Loucy (cell line): ENCODE data around the gene MYO18B.

ENCODE experiments used
- H2AFZ ChIP-seq: fragments of 200-600 bp; sonication (generic); 2 replicates; pipeline ENCODE4 v1.6.0; 2016; ENCODE audit warnings: antibody characterized with exemption, mild to moderate bottlenecking, low read length, moderate library complexity
- H3F3A ChIP-seq: fragments of 200-600 bp; 2 replicates; pipeline ENCODE4 v1.6.0; 2016; ENCODE audit warnings: antibody characterized with exemption, low read depth, mild to moderate bottlenecking
- H3K27me3 ChIP-seq: fragments of 200-600 bp; sonication (generic); 2 replicates; pipeline ENCODE4 v1.6.1; 2014; ENCODE audit warnings: low read length, mild to moderate bottlenecking; ENCODE audit not compliant: insufficient read depth, poor library complexity, severe bottlenecking
- H3K36me3 ChIP-seq: fragments of 200-600 bp; sonication (generic); 2 replicates; pipeline ENCODE4 v1.6.1; 2016; ENCODE audit warnings: low read length; ENCODE audit not compliant: insufficient read depth
- H3K4me1 ChIP-seq: fragments of 200-600 bp; sonication (generic); 2 replicates; pipeline ENCODE4 v1.5.1; 2014; ENCODE audit warnings: low read length, mild to moderate bottlenecking; ENCODE audit not compliant: insufficient read depth, poor library complexity, severe bottlenecking
- H3K4me2 ChIP-seq: fragments of 200-600 bp; sonication (generic); 2 replicates; pipeline ENCODE4 v1.6.0; 2014; ENCODE audit warnings: antibody characterized with exemption, low read length, low read depth, mild to moderate bottlenecking; ENCODE audit not compliant: poor library complexity, severe bottlenecking
- H3K4me3 ChIP-seq: fragments of 200-600 bp; sonication (generic); 2 replicates; pipeline ENCODE4 v1.5.1; 2014; ENCODE audit warnings: low read length, mild to moderate bottlenecking, mixed read lengths; ENCODE audit not compliant: poor library complexity, severe bottlenecking
- H3K79me2 ChIP-seq: fragments of 200-600 bp; sonication (generic); 2 replicates; pipeline ENCODE4 v1.6.1; 2014; ENCODE audit warnings: low read length; ENCODE audit not compliant: insufficient read depth
- H3K9ac ChIP-seq: fragments of 200-600 bp; sonication (generic); 2 replicates; pipeline ENCODE4 v1.6.0; 2014; ENCODE audit warnings: mild to moderate bottlenecking, low read depth, low read length, moderate library complexity; ENCODE audit not compliant: poor library complexity, severe bottlenecking
- H3K9me2 ChIP-seq: fragments of 200-600 bp; sonication (generic); replicated peaks from 2 replicates; pipeline ENCODE4 v1.6.1; 2016; ENCODE audit warnings: low read depth, low read length, mixed read lengths
- H3K9me3 ChIP-seq: fragments of 200-600 bp; sonication (generic); 2 replicates; pipeline ENCODE4 v1.6.1; 2014; ENCODE audit warnings: mild to moderate bottlenecking, antibody characterized with exemption, low read length, low read depth; ENCODE audit not compliant: insufficient read depth
- H4K20me1 ChIP-seq: fragments of 200-600 bp; sonication (generic); 2 replicates; pipeline ENCODE4 v1.6.0; 2014; ENCODE audit warnings: antibody characterized with exemption, low read length, mild to moderate bottlenecking; ENCODE audit not compliant: insufficient read depth, poor library complexity, severe bottlenecking
- EZH2phosphoT487 ChIP-seq: fragments of 200-600 bp; IDR thresholded peaks from 2 replicates; pipeline ENCODE4 v1.6.1; 2018; ENCODE audit warnings: antibody characterized with exemption, mild to moderate bottlenecking, moderate library complexity, borderline replicate concordance
- TF ChIP-seq, protein P1 (sequence below): fragments of 200-600 bp; sonication (generic); conservative IDR thresholded peaks from 2 replicates; pipeline ENCODE4 v1.5.1; 2014; ENCODE audit warnings: mild to moderate bottlenecking, antibody characterized with exemption, low read length

Gene MYO18B

DNA sequence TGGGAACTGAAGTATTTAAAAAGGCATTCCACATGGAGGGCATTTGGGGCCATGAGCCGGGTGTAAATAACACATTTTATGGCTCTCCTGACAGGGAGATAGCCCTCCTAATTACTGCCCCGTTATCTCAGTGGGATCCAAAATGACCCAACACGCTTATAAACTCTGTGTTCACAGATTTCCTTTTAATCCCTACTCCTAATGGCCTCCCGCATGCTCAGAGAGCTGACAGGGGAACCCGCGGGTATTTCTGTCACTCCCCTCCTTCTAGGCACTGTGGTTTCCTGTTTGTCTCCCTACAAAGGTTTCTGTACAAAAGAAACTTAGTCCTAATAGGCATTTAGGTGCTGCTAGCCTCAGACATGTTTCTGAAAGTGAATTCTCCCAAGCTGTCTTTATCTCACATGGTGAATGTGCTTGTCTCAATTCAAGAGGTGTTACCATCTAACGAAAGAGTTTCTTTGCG is 224.5 kb downstream of the MYO18B start:
- Histone ChIP-seq H4K20me1 (no peaks in the 10 kb centered on the region), H3K9me2 (no peaks in the 10 kb centered on the region), H3K4me2 (peak overlapping the region; percentile 15), H3K36me3 (no peaks in the 10 kb centered on the region), H3K4me3 (no peak overlapping the region), H3K27me3 (no peaks in the 10 kb centered on the region), H3K9me3 (no peaks in the 10 kb centered on the region), H3K9ac (no peak overlapping the region), H3K79me2 (no peaks in the 10 kb centered on the region), H2AFZ (no peak overlapping the region), H3K4me1 (peaks cover 15% of the 10 kb centered on the region), H3F3A (no peaks in the 10 kb centered on the region)
- TF ChIP-seq, protein P1, sequence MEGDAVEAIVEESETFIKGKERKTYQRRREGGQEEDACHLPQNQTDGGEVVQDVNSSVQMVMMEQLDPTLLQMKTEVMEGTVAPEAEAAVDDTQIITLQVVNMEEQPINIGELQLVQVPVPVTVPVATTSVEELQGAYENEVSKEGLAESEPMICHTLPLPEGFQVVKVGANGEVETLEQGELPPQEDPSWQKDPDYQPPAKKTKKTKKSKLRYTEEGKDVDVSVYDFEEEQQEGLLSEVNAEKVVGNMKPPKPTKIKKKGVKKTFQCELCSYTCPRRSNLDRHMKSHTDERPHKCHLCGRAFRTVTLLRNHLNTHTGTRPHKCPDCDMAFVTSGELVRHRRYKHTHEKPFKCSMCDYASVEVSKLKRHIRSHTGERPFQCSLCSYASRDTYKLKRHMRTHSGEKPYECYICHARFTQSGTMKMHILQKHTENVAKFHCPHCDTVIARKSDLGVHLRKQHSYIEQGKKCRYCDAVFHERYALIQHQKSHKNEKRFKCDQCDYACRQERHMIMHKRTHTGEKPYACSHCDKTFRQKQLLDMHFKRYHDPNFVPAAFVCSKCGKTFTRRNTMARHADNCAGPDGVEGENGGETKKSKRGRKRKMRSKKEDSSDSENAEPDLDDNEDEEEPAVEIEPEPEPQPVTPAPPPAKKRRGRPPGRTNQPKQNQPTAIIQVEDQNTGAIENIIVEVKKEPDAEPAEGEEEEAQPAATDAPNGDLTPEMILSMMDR, result no peak
- TF ChIP-seq EZH2phosphoT487, result no peak

DNA sequence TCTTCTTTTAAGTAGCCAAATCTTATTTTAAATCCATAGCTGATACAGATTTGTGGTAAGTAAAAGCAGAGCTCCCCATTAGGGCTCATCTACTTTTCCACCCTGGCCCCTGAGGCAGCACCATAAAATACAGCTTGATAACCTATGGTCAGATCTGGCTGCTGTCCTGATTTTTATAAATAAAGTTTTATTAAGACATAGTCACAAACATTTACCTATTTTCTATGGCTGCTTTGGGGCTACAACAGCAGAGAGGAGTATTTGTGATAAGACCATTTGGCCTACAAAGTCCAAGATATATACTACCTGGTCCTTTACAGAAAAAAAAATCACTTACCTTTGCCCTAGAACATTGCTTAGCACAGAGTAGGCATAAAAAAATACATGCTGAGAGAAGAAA is 227.3 kb downstream of the MYO18B start:
- no peaks in the 10 kb centered on the region for H4K20me1 ChIP-seq
- no peak overlapping the region for H3K4me3 ChIP-seq
- no peak overlapping the region for H2AFZ ChIP-seq
- H3K9ac ChIP-seq, result no peak overlapping the region
- H3K4me1 ChIP-seq, result peaks cover 15% of the 10 kb centered on the region
- H3K27me3 ChIP-seq, result no peaks in the 10 kb centered on the region
- no peaks in the 10 kb centered on the region for H3K9me3 ChIP-seq
- H3F3A ChIP-seq, result no peaks in the 10 kb centered on the region
- no peak overlapping the region for H3K4me2 ChIP-seq
- no peaks in the 10 kb centered on the region for H3K79me2 ChIP-seq
- H3K9me2 ChIP-seq, result no peaks in the 10 kb centered on the region
- no peak for TF ChIP-seq EZH2phosphoT487
- TF ChIP-seq, protein P1, result no peak
- no peaks in the 10 kb centered on the region for H3K36me3 ChIP-seq

DNA sequence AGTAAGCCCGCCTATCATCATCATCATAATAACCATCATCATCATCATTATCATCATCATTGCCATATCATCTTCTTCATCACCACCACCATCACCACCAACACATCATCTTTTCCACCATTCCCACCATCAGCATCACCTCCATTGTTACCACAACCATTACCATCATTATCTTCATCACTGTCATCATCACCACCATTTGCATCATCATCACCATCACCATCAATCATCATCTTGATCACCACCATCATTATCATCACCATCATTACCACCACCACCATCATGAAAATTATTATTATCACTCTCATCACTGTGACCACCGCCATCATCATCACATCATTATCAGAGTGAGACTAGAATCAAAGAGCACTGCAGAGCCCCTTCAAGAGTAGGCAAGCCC is 227.9 kb downstream of the MYO18B start:
- Histone ChIP-seq H2AFZ (no peak overlapping the region), H3K36me3 (no peaks in the 10 kb centered on the region), H3K4me2 (no peak overlapping the region), H3K9ac (no peak overlapping the region), H3K9me3 (no peaks in the 10 kb centered on the region), H4K20me1 (no peaks in the 10 kb centered on the region), H3K9me2 (no peaks in the 10 kb centered on the region), H3F3A (no peaks in the 10 kb centered on the region), H3K4me1 (peaks cover 15% of the 10 kb centered on the region), H3K4me3 (no peak overlapping the region), H3K79me2 (no peaks in the 10 kb centered on the region), H3K27me3 (no peaks in the 10 kb centered on the region)
- TF ChIP-seq, protein P1, result no peak
- TF ChIP-seq EZH2phosphoT487, result no peak
